GM18951 (cell line): ENCODE data around the gene MCM9.

Experiments used
- POLR2A ChIP-seq: IDR thresholded peaks from 4 replicates; pipeline ENCODE4 v1.6.1; 2011; ENCODE audit warnings: mild to moderate bottlenecking; ENCODE audit not compliant: insufficient read length, insufficient read depth; ENCODE audit errors: extremely low read depth
- in situ Hi-C: fragments of 300-500 bp; cut with MboI; formaldehyde crosslinking; loops from one replicate; pipeline ENCODE4 v1.12.0; 2022; ENCODE audit warnings: low sequenced_read_pairs, mixed read lengths, inconsistent platforms; ENCODE audit not compliant: unreplicated experiment

The MCM9 gene

DNA sequence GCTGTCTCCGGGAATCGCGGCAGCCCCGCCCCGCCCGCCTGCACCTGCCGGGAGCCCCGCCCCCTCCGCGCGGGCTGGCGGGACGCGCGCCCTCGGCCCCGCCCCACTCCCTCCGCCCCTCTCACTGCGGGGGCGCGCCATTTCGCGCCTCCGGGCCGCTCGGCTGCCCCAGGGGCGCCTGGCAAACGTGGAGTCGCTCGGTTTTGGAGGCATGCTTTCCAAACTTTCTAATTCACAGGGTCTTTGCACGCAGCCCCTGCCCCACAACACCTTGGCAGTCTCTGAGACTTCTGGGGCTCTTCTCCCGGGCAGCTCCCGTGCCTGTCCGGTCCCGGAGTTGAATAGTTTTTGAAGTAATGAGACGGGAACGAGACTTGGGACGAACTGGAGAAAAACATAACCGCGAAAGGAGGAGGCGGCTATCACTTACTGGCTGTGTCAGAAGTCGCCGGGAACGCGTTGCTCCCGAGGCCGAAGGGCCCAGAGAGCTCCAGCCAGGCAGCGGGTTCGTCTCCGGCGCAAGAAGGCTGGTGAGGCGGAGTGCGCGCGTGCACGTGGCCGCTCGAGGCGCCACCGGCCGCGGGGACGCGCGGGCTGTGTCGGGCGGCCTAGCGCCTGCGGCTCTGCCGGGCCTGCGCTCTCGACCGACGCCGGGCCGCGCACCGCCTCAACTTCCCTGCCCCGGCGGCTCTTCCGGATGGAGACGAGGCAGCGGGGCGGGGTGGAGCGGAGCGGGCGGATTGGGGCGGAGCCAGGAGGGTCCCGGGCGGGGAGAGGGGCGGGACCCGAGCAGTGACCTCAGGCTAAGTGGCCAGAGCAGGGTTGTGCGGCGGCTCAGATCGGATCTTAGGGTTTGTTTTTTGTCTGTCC, at the start of gene MCM9:
Gene MCM9 (minus strand): TSS at position 699 of the 870 bp plus-strand sequence. CDS start 3,436 bp downstream, outside the sequence.
- peak; percentile 69 for TF ChIP-seq POLR2A
- in situ Hi-C loops, result no loop called here

DNA sequence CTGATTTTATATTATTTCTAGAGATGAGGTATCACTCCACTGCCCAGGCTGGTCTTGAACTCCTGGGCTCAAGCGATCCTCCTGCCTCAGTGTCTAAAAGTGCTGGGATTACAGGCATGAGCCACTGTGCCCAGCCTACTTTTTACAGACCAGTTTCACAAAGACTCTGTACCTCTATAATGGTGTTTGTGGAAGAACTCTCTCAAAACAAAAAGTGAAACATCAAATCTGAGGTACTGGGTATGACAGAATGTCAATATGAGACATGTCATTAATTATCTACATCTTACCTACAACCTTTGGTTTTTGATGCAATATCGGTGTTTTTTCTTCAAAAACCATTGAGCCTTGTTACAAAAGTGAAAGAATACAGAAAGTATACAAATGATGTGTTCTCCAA, 49.4 kb upstream of the MCM9 start:
- no peak for TF ChIP-seq POLR2A
- in situ Hi-C loops, result no loop called here

DNA sequence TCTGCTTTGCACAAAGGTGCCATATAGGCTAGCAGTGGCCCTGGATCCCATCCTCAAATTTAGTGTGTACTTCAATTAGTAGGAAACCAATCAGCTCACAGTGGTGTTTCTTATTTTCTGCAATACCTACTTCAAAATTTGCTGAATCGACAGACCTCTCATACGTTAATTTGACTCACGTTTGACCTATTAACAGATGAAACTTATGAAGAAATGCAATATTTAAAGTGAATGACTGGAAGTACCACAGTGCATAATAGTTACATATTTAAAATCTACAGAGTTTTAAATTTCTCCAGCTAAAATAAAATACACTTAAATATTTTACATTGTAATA, 47.6 kb upstream of the MCM9 start:
- no peak for TF ChIP-seq POLR2A
- in situ Hi-C loops, result no loop called here

DNA sequence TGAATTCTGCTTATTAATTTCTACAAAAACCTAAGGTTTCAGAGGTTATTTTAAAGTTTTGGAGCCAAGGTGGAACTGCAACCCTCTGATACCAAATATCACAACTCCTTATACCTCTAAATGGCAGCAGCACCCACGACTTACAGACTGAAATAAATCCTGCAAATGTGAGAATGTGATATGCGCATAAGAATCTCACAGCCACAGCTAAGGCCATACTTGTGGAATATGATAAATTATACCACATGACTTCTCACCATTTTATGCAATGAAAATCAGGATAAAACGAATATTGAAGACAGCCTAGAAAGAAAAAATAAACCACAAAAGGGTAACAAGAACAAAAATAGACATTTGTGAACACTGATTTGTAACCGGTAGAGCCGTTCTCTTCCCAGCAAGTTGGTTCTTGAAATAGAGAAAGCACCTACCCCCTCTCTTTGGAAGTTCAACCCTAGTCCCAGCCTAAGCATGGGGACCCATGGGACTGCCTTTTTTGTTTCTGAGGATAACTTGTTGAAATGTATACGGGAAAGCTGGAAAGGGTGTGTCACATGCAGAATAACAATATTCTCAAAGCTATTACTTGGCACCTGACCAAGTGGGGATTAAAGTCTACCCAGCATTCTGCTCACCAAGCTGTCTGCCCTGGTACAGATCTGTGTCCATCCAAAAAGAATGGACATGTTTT, 47.1 kb upstream of the MCM9 start:
- in situ Hi-C loops, result no loop called here
- no peak for TF ChIP-seq POLR2A

DNA sequence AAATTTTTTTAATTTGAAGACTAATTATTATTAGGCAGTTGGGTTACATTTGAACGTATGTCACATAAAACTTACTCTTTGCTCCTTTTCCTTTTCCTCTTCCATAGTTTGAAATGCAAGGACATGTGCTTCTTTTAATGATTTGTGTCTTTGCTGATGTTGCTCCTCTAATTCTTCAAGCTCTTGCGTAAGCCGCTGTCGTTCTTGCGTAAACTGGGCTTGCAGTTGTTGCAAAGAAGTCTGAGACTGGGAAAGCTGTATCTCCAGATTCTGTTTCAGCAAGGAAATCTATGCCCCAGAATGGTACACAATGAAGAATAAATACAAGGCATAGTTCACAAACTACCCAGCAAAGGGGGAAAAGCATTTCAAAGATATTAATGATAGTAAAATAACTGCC, 45.1 kb upstream of the MCM9 start:
- no peak for TF ChIP-seq POLR2A
- in situ Hi-C loops, result no loop called here

DNA sequence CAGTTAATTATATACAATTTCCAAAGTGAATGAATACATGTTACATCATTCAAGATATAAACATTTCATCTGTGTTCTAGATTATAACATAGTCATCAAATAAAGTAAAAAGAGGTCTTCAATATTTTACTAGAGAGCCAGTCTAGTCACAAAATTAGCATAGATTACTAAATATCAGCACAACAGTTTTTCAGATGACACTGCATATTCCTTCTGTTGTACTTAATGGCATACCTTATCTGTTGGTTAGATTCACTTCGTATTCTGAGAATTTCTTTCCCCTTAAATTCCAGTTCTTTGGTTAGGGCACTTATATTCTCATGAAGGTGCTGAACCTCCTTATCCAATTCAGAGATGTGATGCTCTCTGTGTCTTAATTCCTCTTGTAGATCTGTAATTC, 39.8 kb upstream of the MCM9 start:
- in situ Hi-C loops, result no loop called here
- TF ChIP-seq POLR2A, result no peak

DNA sequence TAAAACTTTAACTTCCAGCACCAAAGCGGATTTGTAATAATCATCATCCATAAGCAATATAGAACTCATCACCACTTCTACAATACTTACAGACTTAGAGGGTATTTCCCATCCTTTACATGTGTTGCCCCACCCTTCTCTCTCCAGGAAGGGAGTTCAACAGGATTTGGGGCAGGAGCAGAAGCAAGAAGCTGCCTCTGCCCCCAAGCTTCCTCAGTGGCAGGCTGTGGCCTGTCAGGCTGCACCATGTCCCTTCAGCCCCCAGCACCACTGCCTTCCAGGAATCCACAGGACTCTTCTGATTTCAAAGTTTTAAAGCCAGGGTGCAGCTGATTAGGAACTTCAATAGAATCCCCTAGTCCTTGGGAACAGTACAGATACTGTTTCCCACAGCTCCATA, 36.7 kb upstream of the MCM9 start:
- in situ Hi-C loops, result no loop called here
- TF ChIP-seq POLR2A, result no peak

DNA sequence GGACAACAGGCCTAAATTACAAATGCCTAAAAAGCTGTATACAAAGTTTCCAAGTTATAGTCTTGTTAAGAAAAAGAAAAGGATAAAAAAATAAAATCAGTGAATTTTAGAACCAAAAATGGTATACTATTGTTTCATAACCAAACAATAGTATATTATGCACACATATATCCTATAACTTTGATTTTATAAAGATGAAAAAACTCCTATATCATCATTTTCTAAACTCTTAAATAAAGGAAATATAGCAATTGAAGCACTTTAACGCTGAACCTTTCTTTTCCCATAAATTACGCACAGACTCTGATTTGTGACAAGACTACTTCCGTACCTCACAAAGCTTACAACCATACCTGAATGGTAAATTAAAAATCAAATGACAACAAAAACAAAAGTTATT, 35.9 kb upstream of the MCM9 start:
- in situ Hi-C loops, result no loop called here
- TF ChIP-seq POLR2A, result no peak

DNA sequence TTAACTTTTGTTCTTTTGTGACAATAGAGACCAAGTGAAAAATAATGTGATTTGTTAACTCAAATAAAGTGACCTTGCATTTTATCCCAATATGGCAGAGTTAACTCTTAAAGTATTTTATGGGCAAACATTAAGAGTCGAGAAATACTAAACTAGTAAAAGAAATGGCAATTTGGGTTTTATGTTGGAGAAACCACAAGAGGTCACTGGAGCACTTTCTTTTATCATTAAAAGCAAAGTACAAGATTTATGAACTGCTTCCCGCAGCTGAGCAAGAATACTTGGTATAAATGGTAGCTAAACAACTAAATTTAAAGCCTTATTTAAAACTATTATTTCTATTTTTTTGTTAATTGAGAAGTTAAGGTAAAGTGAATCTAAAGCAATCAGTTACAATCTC, 33.5 kb upstream of the MCM9 start:
- in situ Hi-C loops, result no loop called here
- TF ChIP-seq POLR2A, result no peak

DNA sequence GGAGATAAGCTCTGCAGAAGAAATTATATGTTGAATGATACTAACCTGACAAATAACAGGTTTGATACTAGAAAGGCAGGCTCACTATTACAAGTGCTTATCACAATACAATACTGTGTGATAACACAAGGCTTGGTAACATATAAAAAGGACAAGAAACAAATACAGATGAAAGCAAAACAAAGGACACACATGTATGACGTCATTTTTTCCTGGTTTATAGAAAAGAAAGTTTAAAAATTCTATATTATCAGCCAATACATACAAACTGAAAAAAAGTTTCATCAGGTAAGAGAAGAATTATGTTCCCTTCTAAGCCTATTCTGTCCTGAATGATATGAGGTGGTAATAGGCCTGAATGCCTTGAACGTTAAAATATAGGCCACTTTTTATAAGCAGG, 32.3 kb upstream of the MCM9 start:
- no peak for TF ChIP-seq POLR2A
- in situ Hi-C loops, result no loop called here

DNA sequence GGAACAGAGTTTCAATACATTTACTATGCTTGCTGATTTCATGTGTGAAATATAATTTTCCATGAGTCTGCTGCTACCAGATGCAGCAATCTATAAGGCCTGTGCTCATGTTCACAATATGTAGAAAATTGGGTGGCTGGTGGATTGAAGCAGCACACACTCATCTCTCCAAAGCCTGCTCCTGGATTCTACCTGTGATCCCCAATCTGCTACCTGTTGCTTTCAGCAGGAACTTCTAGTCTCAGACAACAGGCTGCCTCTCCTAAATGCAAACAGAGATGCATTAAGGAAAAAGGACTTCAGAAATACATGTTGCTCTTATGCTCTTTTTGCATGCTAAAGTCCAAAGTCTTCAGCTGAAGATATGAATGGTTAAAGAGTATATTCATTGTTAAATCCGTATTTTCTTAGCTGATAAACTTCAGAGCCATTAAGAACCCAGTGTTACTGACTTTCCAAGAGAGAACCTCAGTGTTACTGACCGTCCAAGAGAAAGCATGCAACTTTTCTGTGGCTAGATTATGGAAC, 30.9 kb upstream of the MCM9 start:
- TF ChIP-seq POLR2A, result no peak
- in situ Hi-C loops, result no loop called here

DNA sequence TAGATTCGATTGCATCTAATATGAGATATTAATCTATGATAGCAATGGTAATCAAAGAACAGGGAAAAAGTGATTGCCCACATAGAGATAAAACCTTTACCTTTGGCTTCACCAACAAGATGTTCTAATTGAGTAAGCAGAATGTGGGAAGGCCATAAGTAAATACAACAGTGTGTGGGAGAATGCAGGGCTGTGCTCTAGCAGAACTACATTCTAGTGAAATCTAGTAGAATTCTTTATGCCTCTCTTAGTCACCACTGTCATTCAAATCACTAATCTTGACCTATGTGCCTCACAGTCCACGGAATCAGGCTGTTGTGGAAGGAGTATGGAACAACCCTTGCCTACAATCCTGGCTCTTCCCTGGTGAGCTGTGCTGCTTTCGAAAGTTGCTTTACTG, 30.4 kb upstream of the MCM9 start:
- TF ChIP-seq POLR2A, result no peak
- in situ Hi-C loops, result no loop called here

DNA sequence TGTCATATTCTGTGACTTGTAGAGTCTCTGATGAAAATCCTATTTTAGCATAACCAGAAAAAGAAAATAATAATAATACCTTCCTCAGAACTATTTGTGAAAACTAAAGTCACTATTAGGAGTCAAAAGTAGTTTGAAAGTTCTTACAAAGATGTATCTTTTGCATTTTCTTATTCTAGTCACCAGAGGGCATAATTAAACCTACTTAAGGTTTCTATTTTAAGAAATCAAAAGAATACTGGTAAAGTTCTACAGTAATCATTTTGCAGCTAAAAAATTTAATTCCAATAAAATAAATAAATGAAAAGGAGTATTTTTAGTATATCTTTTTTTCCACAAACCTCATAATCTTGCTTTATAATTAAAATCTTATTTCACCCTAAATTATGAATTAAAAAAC, 28.0 kb upstream of the MCM9 start:
- TF ChIP-seq POLR2A, result no peak
- in situ Hi-C loops, result no loop called here

DNA sequence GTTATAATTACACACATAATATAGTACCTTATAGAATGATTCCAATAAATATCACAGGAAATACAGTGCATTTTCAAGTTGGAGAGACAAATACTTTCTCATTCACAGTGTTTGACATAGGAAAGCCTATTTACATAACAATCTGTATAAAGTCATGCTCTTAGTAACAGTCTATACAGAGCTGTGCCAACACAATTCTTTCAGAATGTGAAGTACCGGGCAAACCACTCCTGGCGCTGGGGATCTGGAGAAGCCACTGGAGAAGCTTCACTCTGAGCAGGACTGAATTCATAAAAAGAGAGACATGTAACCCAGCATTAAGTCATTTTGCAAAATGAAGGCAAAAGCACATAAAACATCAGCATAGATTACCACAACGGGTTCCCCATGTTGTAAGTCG, 24.9 kb upstream of the MCM9 start:
- in situ Hi-C loops, result loop anchor here (10.0 kb wide), 1 partner anchor 155 kb away; no protein-coding TSS in a partner anchor
- no peak for TF ChIP-seq POLR2A
